ENCODE data around the gene DOK3. TPM values are rescaled to one million over a fixed set of nuclear protein-coding genes. Genes with fewer than 3 reads are reported as not detected.
A peak's percentile ranks its signal among the peaks of the same experiment; 100 is the strongest.

Gene DOK3
- total and polyA plus RNA-seq, 7 donors: 3.0 to 20.2 (median 7.1) TPM

- H3K27ac ChIP-seq: peak overlapping the region; percentile 95 to 99 (median 96)
- H3K4me3 ChIP-seq: no peak overlapping the region
- peaks cover 0 to 95% (median 84%) of the 10 kb centered on the region in 4 donors for H3K4me1 ChIP-seq
- 88 to 91% methylated on average over 22 of the region's 22 CpGs for WGBS, 2 donors
- DNase-seq: no peak
- intact Hi-C loops (cut with DNase I): no loop called here
- H3K9me3 ChIP-seq: no peaks in the 10 kb centered on the region
- TF ChIP-seq POLR2AphosphoS5 (IDR thresholded peaks at IDR 0.05): peak in 2 of 4 donors; percentile 66 to 76
- TF ChIP-seq POLR2A (IDR thresholded peaks at IDR 0.05): no peak
- TF ChIP-seq EP300 (IDR thresholded peaks at IDR 0.05): no peak
- TF ChIP-seq, protein P1, sequence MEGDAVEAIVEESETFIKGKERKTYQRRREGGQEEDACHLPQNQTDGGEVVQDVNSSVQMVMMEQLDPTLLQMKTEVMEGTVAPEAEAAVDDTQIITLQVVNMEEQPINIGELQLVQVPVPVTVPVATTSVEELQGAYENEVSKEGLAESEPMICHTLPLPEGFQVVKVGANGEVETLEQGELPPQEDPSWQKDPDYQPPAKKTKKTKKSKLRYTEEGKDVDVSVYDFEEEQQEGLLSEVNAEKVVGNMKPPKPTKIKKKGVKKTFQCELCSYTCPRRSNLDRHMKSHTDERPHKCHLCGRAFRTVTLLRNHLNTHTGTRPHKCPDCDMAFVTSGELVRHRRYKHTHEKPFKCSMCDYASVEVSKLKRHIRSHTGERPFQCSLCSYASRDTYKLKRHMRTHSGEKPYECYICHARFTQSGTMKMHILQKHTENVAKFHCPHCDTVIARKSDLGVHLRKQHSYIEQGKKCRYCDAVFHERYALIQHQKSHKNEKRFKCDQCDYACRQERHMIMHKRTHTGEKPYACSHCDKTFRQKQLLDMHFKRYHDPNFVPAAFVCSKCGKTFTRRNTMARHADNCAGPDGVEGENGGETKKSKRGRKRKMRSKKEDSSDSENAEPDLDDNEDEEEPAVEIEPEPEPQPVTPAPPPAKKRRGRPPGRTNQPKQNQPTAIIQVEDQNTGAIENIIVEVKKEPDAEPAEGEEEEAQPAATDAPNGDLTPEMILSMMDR (IDR thresholded peaks at IDR 0.05): no peak
- H3K27me3 ChIP-seq: no peaks in the 10 kb centered on the region
- H3K36me3 ChIP-seq: peaks cover 34 to 74% (median 52%) of the 10 kb centered on the region in 4 donors
These were observed 25.4 kb downstream of the DOK3 start for GRCh38 chr5:177483994-177484901.

DNA sequence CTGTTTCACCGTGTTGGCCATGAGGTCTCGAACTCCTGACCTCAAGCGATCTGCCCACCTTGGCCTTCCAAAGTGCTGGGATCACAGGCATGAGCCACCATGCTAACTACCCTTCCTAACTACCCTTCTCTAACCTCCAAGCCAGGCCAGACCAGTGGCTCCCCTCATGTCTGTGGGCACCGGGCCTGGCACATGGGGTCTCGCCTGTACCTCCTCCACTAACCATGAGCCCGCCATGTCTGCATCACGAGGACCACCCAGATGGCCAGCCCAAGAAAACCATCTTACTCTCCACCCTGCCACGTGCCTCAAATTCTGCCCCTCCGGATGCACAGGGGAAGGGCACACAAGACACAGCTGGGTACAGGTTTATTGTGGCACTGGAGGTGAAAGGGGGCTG lies 26.6 kb downstream of the DOK3 start:
- no peak for TF ChIP-seq POLR2A (IDR thresholded peaks at IDR 0.05)
- peak in 1 of 4 donors; percentile 6 for TF ChIP-seq POLR2AphosphoS5 (IDR thresholded peaks at IDR 0.05)
- 93 to 94% methylated on average over 9 of the region's 9 CpGs for WGBS, 2 donors
- no peaks in the 10 kb centered on the region for H3K9me3 ChIP-seq
- peaks cover 22 to 62% (median 41%) of the 10 kb centered on the region in 4 donors for H3K36me3 ChIP-seq
- H3K4me3 ChIP-seq: no peak overlapping the region
- intact Hi-C loops (cut with DNase I): no loop called here
- no peak for DNase-seq
- peak overlapping the region; percentile 95 to 99 (median 96) for H3K27ac ChIP-seq
- no peaks in the 10 kb centered on the region for H3K27me3 ChIP-seq
- H3K4me1 ChIP-seq: peaks cover 0 to 95% (median 85%) of the 10 kb centered on the region in 4 donors

- intact Hi-C loops (cut with DNase I): no loop called here
- TF ChIP-seq, protein P1 (IDR thresholded peaks at IDR 0.05): no peak
- TF ChIP-seq POLR2AphosphoS5 (IDR thresholded peaks at IDR 0.05): peak in 3 of 4 donors; percentile 16 to 34 (median 27)
- no peaks in the 10 kb centered on the region for H3K27me3 ChIP-seq
- H3K4me1 ChIP-seq: peaks cover 0 to 95% (median 88%) of the 10 kb centered on the region in 4 donors
- no peak overlapping the region for H3K4me3 ChIP-seq
- peak overlapping the region; percentile 95 to 99 (median 96) for H3K27ac ChIP-seq
- H3K36me3 ChIP-seq: peaks cover 15 to 55% (median 34%) of the 10 kb centered on the region in 4 donors
- 92 to 93% methylated on average over 10 of the region's 10 CpGs for WGBS, 2 donors
- H3K9me3 ChIP-seq: no peaks in the 10 kb centered on the region
- DNase-seq: no peak
These were observed 27.2 kb downstream of the DOK3 start for GRCh38 chr5:177482359-177482795.

GRCh38 chr5:177479774-177480173 lies 29.9 kb downstream of the DOK3 start:
- Histone ChIP-seq H3K4me1 (peaks cover 0 to 98% (median 97%) of the 10 kb centered on the region in 4 donors), H3K27ac (peak overlapping the region; percentile 95 to 99 (median 96)), H3K36me3 (peaks cover 9 to 33% (median 19%) of the 10 kb centered on the region in 4 donors), H3K27me3 (no peaks in the 10 kb centered on the region), H3K4me3 (no peak overlapping the region), H3K9me3 (no peaks in the 10 kb centered on the region)
- peak in 2 of 4 donors; percentile 1 to 4 for TF ChIP-seq POLR2AphosphoS5 (IDR thresholded peaks at IDR 0.05)
- TF ChIP-seq POLR2A (IDR thresholded peaks at IDR 0.05): no peak
- WGBS, 2 donors: 71 to 79% methylated on average over 14 of the region's 14 CpGs
- intact Hi-C loops (cut with DNase I): no loop called here
- DNase-seq: no peak

- intact Hi-C loops (cut with DNase I): no loop called here
- TF ChIP-seq EP300 (IDR thresholded peaks at IDR 0.05) (peak in 1 of 4 donors; percentile 39), POLR2A (IDR thresholded peaks at IDR 0.05) (no peak), POLR2AphosphoS5 (IDR thresholded peaks at IDR 0.05) (peak; percentile 85 to 94 (median 90))
- TF ChIP-seq, protein P1 (IDR thresholded peaks at IDR 0.05): no peak
- peak overlapping the region; percentile 95 to 99 (median 96) for H3K27ac ChIP-seq
- H3K4me1 ChIP-seq: peaks cover 0 to 98% (median 96%) of the 10 kb centered on the region in 4 donors
- H3K4me3 ChIP-seq: no peak overlapping the region
- no peaks in the 10 kb centered on the region for H3K9me3 ChIP-seq
- 42 to 67% methylated on average over 18 of the region's 18 CpGs for WGBS, 2 donors
- peaks cover 8 to 25% (median 16%) of the 10 kb centered on the region in 4 donors for H3K36me3 ChIP-seq
- DNase-seq: peak; percentile 97
- H3K27me3 ChIP-seq: no peaks in the 10 kb centered on the region
These were observed 30.6 kb downstream of the DOK3 start for GRCh38 chr5:177478711-177479646.
